ENCODE measurements around the gene KRTAP8-1. TPM values are rescaled to one million over a fixed set of nuclear protein-coding genes. Genes with fewer than 3 reads are reported as not detected.

The KRTAP8-1 gene
- total RNA-seq, 1 donor from 2014 or later, result not detected

DNA sequence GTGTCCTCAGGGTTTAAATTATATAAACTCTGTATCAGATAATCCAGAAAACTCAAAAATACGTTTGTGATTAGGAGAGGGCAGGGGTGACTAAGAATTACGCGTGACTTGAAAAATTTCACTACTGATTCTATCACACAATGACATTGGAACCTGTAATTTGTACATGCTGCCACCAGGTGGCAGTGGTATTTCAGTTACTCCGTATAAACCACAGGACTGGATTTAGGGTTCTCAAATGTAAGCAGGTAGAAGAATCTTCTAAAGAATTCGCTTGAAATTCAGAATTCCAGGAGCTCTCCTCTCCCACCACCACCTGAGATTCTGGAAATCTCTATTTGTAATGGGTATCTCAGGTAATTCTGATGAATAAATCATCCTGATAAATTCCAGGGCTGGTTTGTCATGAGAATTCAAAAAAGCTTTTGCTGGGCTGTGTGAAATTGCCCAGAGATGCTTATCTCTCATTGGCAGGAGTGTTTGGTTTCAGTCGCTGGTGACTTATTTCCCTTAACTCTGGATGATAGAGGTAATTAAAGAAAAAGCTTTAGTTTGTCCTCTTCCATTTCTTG lies 18.2 kb upstream of the KRTAP8-1 start:
- Histone ChIP-seq H3K4me3 (ENCODE audit: low read depth, low read length) (no peak overlapping the region), H3K27me3 (ENCODE audit: control insufficient read depth, insufficient read depth, low read length) (no peaks in the 10 kb centered on the region), H3K36me3 (ENCODE audit: control insufficient read depth, insufficient read depth, low read length) (no peaks in the 10 kb centered on the region)
- DNase-seq (ENCODE audit: low read depth), result no peak
- peak; percentile 44 for TF ChIP-seq CTCF (IDR thresholded peaks at IDR 0.05; ENCODE audit: insufficient read depth, low read length, poor library complexity, severe bottlenecking)

- no peak within 1 kb of the TSS for H3K4me3 ChIP-seq (ENCODE audit: low read depth, low read length)
- no peak for DNase-seq (ENCODE audit: low read depth)
- TF ChIP-seq CTCF (IDR thresholded peaks at IDR 0.05; ENCODE audit: insufficient read depth, low read length, poor library complexity, severe bottlenecking), result no peak
- no peaks in the 10 kb centered on the region for H3K36me3 ChIP-seq (ENCODE audit: control insufficient read depth, insufficient read depth, low read length)
- H3K27me3 ChIP-seq (ENCODE audit: control insufficient read depth, insufficient read depth, low read length), result no peaks in the 10 kb centered on the region
Measured at GRCh38 chr21:30829659-30830058, 16.6 kb upstream of the KRTAP8-1 start, which contains the start of gene KRTAP7-1. Gene KRTAP7-1 (minus strand): TSS chr21:30829759. CDS start chr21:30829698, 61 bp downstream.

- no peak for TF ChIP-seq CTCF (IDR thresholded peaks at IDR 0.05; ENCODE audit: insufficient read depth, low read length, poor library complexity, severe bottlenecking)
- Histone ChIP-seq H3K4me3 (ENCODE audit: low read depth, low read length) (no peak overlapping the region), H3K36me3 (ENCODE audit: control insufficient read depth, insufficient read depth, low read length) (no peaks in the 10 kb centered on the region), H3K27me3 (ENCODE audit: control insufficient read depth, insufficient read depth, low read length) (no peaks in the 10 kb centered on the region)
- DNase-seq (ENCODE audit: low read depth), result no peak
Measured at GRCh38 chr21:30818837-30819610, 6.0 kb upstream of the KRTAP8-1 start.

- Histone ChIP-seq H3K27me3 (ENCODE audit: control insufficient read depth, insufficient read depth, low read length) (no peaks in the 10 kb centered on the region), H3K4me3 (ENCODE audit: low read depth, low read length) (no peak overlapping the region), H3K36me3 (ENCODE audit: control insufficient read depth, insufficient read depth, low read length) (no peaks in the 10 kb centered on the region)
- no peak for TF ChIP-seq CTCF (IDR thresholded peaks at IDR 0.05; ENCODE audit: insufficient read depth, low read length, poor library complexity, severe bottlenecking)
- no peak for DNase-seq (ENCODE audit: low read depth)
Measured at GRCh38 chr21:30800605-30801004, 12.5 kb downstream of the KRTAP8-1 start.

GRCh38 chr21:30793581-30794314 lies 19.3 kb downstream of the KRTAP8-1 start:
- no peak for DNase-seq (ENCODE audit: low read depth)
- H3K4me3 ChIP-seq (ENCODE audit: low read depth, low read length), result no peak overlapping the region
- no peaks in the 10 kb centered on the region for H3K27me3 ChIP-seq (ENCODE audit: control insufficient read depth, insufficient read depth, low read length)
- no peak for TF ChIP-seq CTCF (IDR thresholded peaks at IDR 0.05; ENCODE audit: insufficient read depth, low read length, poor library complexity, severe bottlenecking)
- H3K36me3 ChIP-seq (ENCODE audit: control insufficient read depth, insufficient read depth, low read length), result no peaks in the 10 kb centered on the region
